ENCODE measurements around the gene CIROP.

CIROP gene

DNA sequence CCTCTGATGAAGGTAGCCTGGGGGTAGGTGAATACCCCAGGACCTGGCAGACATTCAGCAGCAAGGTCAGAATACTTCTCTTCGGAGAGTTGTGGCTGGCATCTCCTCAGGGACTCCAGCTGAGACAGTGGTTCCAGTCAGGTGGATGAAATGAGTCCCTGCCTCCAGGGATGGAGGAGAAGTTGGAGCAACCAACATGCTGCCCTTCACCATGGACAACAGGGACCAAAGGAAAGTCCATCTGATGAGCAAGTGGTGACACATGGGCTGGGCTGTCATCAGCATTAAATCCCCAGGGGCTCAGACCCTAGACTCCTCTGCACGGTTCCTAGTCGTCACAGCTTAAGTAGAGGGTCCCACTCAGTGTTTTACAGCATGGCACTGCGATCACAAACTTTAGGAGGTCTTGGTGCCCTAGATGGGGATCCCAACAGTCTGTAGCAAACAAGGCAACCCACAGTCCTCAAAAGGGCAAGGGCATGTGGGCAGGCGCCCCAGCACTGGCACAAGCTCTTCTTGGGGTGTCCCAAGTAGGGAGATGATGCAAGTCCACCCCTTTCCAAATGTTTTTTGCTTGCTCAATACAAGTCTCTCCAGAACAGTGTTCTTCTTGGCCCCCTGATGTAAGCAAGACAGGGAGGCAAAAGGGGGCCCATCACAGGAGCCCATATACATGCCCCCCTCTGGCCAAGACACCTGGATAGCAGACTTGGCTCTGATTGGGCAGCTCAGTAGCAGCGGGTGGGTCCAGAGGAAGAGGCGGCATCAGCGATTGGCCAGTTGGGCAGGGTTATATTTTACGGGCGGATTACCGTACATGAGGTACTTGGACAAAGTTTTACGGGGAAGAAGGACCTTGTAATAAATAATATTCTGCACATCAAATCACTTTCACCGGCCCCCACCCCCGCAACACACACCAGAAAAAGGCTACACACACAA lies 36.7 kb downstream of the CIROP start:
- peak overlapping the region; percentile 37 for H3K4me3 ChIP-seq (ENCODE audit: low read depth, low read length)
- no peak for TF ChIP-seq CTCF (conservative IDR thresholded peaks at IDR 0.05; ENCODE audit: low read depth, low read length)
- no peak for DNase-seq (ENCODE audit: low read depth)

GRCh38 chr14:23066855-23067744 lies 37.7 kb downstream of the CIROP start:
- no peak for TF ChIP-seq CTCF (conservative IDR thresholded peaks at IDR 0.05; ENCODE audit: low read depth, low read length)
- H3K4me3 ChIP-seq (ENCODE audit: low read depth, low read length) = no peak overlapping the region
- no peak for DNase-seq (ENCODE audit: low read depth)

- TF ChIP-seq CTCF (conservative IDR thresholded peaks at IDR 0.05; ENCODE audit: low read depth, low read length) = no peak
- DNase-seq (ENCODE audit: low read depth) = no peak
- H3K4me3 ChIP-seq (ENCODE audit: low read depth, low read length) = no peak overlapping the region
Observed at GRCh38 chr14:23066368-23066767, 38.4 kb downstream of the CIROP start.

- no peak for TF ChIP-seq CTCF (conservative IDR thresholded peaks at IDR 0.05; ENCODE audit: low read depth, low read length)
- DNase-seq (ENCODE audit: low read depth) = no peak
- no peak overlapping the region for H3K4me3 ChIP-seq (ENCODE audit: low read depth, low read length)
Observed at GRCh38 chr14:23063601-23064000, 41.2 kb downstream of the CIROP start.

GRCh38 chr14:23062002-23062401 lies 42.8 kb downstream of the CIROP start:
- peak; percentile 98 for DNase-seq (ENCODE audit: low read depth)
- TF ChIP-seq CTCF (conservative IDR thresholded peaks at IDR 0.05; ENCODE audit: low read depth, low read length) = peak; percentile 14
- H3K4me3 ChIP-seq (ENCODE audit: low read depth, low read length) = no peak overlapping the region

DNA sequence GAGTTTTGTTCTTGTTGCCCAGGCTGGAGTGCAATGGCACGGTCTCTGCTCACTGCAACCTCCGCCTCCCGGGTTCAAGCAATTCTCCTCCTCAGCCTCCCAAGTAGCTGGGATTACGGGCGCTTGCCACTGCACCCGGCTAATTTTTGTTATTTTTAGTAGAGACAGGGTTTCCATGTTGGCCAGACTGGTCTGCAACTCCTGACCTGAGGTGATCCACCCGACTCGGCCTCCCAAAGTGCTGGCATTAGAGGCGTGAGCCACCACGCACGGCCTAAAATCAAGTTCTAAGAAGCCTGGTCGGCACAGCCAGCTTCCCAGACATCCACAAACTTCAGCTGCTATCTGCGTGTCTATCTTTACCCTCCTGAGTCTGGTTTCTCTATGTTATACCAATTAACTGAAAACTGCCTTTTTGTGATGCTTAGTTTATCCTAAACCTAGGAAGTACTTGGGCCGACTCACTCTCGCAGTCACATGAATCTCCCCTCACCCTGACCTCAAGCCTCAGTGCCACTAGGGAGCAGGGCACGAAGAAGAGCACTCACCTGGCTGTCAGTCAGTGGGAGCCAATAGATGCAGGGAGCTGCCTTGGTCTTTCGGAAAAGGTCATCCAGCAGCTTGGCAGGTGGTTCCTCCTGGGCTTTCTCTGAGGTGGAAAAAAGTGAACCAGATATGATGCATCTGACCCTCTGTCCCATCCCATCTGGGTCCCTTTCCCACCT lies 44.1 kb downstream of the CIROP start:
- no peak for DNase-seq (ENCODE audit: low read depth)
- H3K4me3 ChIP-seq (ENCODE audit: low read depth, low read length) = no peak overlapping the region
- TF ChIP-seq CTCF (conservative IDR thresholded peaks at IDR 0.05; ENCODE audit: low read depth, low read length) = no peak

Data from choroid plexus epithelial cell (primary cell).